Activated CD8-positive, alpha-beta memory T cell treated with anti-CD3 and anti-CD28 coated beads for 4 hours (primary cell): ENCODE data around the gene AEBP1.

ENCODE experiments used
- DNase-seq, 2 donors: peaks; one replicate each; pipeline ENCODE4 v3.0.0-alpha.2; 2020; ENCODE audit warnings: low read depth in 2 of 2

AEBP1 gene

DNA sequence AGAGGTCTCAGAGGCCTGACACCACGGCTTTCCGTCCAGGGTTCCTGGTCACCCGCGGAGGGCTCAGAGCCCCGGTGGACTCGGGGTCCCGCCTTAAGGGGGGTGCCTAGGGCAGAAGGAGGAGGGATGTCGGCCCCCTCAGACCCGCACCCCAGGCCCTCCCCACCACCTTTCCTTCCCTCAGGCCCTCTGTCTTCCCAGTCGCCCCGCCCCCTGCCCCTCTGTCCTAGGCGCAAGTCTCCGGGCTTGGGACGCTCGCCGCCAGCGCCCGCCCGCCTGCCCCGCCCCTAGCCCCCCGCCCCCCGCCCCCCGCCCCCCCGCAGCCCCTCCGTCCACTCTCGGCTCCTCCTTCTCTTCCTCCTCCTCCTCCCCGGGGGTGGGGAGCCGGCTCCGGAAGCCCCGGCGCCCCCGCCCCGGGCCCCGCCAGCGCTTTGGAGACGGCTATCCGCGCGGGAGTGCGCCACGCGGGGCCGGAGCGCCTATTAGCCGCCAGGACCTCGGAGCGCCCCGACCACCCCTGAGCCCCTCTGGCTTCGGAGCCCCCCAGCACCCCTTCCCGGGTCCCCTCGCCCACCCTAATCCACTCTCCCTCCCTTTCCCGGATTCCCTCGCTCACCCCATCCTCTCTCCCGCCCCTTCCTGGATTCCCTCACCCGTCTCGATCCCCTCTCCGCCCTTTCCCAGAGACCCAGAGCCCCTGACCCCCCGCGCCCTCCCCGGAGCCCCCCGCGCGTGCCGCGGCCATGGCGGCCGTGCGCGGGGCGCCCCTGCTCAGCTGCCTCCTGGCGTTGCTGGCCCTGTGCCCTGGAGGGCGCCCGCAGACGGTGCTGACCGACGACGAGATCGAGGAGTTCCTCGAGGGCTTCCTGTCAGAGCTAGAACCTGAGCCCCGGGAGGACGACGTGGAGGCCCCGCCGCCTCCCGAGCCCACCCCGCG is at the start of gene AEBP1:
AEBP1 (plus strand) TSS at position 423 of the 937 bp plus-strand sequence; CDS start at position 744, 321 bp downstream.
- DNase-seq: no peak

DNA sequence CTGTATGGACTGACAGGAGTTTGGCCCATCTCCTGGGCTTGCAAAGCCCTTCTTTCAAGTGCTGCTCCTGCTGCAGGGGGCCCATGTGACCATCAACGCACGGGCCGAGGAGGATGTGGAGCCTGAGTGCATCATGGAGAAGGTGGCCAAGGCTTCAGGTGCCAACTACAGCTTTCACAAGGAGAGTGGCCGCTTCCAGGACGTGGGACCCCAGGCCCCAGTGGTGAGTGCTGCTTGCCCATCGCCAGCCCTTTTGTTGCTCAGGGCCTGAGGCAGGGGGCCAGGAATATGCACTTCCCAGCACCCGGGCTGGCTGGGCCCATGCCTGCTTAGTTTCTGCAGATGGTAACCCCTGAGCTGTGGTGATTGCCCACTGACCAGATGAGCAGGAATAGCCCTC is 47.5 kb upstream of the AEBP1 start:
- DNase-seq: no peak

DNA sequence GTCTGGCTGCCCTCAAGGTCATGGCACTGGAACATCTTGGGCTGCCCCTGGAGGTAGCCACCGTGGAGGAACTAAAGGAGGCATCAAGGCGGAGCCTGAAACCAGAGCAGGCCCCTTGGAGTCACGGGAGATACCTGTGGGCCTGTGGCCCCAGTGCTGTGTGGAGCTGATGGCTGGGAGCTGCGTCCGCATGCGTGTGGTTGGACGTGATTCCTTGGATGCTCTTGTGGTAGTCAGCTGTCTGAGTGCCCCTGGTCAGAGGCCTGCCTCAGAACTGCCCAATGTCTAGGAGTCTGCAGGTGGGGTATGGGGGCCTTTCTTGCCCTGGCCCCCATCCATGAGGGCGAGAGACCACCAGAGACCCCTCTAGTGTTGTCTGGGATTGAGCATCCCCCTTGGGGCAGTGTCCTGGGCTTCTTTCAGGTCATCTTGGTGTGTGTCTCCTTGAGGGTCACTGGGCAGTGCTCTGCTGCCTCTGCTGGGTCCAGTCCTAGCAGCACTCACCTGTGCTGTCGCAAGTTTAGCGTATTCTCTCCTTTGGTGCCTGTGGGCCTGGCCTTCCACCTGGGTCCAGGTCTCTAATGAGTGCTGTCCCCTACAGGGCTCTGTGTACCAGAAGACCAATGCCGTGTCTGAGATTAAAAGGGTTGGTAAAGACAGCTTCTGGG is 46.8 kb upstream of the AEBP1 start:
- no peak for DNase-seq

DNA sequence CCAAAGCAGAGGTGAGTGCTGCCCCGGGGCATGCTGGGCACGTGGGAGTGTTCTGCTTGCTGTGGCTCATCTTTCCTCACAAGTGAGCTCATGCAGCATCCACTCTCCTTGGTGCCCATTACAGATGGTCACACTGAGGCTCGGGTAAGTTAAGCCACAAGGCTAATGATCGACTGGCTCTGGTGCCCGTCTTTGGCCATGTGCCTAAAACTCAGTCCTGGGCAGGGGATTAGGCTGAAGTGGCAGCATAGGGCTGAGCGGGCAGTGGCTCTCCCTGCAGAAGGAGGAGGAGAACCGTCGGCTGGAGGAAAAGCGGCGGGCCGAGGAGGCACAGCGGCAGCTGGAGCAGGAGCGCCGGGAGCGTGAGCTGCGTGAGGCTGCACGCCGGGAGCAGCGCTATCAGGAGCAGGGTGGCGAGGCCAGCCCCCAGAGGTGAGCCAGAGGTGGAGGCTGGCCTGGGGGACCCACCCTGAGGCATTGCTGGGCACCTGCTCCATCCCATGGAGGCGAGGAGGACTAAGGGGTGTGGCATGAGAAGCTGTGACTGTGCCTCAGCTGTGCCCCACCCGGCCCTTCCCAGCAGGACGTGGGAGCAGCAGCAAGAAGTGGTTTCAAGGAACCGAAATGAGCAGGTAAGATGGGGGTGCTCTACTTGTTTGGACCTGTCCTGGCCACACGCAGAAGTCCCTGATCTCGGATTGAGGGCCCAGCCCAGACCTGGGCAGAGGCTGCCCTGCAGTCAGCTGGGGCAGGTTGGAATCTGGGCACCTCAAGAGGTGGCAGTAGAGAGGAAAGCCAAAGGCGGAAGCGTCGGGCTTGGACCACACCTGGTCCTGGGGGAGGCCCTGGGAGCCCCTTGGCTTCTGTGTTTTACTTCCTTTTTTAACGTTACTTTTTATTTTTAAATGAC is 46.0 kb upstream of the AEBP1 start:
- no peak for DNase-seq

DNA sequence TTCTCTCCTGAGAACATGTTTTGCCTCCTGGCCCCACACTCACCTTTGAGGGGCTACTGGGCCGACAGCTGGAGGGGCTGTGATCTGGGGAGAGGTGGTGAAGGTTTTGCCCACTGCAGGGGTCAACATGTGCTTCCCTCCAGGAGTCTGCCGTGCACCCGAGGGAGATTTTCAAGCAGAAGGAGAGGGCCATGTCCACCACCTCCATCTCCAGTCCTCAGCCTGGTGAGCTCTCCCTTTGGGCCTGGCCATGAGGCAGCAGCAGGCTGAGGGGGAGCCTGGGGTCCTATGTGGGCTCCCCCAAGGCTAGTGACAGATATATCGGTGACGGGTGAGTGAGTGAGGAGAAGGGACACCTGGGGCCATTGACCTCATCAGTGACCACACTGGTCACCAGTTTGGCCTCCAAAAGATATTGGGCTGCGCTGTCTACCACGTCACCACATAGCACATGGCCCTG is 45.4 kb upstream of the AEBP1 start:
- DNase-seq: no peak

DNA sequence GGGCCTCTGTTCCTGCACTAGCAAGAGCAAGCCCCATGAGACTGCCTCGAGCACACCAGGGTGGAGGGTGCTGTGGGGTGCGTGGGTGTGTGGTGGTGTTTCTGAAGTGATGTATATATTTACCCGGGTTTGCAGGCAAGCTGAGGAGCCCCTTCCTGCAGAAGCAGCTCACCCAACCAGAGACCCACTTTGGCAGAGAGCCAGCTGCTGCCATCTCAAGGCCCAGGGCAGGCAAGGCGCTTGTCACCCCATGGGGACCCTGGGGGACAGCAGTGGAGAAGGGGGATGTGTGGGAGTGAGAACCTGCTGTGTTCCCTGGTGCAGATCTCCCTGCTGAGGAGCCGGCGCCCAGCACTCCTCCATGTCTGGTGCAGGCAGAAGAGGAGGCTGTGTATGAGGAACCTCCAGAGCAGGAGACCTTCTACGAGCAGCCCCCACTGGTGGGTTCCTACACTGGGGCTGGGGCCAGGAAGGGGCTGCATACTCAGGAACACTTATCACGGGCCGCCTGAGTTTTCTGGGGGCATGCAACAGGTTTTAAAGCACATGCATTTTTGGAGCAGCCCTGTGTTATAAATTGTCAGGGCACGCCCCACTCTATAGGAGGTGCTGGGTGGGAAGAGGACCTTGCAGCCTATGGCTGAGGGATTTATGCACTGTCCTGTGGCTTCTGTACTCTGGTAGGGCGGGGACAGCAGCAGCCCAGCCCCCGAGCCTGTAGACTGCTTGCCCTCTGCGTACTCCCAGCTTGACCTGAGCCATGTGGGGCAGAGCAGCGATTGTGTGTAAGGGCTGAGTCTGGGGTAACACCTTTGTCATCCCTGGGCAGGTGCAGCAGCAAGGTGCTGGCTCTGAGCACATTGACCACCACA is 44.7 kb upstream of the AEBP1 start:
- DNase-seq: no peak

DNA sequence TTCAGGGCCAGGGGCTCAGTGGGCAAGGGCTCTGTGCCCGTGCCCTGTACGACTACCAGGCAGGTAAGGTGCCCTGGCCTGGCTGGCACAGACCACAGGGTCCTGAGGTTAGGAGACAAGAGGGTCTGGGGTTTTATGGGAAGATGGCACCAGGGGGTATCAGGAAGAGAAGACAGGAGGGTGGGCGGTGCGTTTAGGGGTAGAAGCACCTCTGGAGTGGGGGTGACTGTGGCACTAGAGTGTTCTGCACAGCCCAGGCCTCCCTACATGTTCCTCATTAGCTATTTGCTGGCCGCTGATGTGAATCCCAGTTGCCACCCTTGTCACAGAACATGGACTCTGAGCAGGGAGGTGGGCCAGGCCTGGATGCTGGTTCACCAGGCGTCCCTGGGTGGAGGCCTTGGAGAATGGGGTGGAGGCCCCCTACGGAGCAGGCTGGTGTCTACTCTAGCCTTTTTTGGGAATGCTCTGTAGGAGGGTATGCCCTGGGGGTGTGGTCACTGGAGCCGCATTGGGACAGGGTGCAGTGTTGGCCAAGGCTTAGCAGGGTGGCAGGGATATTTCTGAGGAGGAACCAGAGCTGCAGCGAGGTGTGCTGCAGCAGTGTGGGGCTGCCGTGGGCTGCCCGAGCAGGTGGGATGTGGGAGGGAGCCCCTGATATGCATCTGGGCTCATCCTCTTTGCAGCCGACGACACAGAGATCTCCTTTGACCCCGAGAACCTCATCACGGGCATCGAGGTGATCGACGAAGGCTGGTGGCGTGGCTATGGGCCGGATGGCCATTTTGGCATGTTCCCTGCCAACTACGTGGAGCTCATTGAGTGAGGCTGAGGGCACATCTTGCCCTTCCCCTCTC is 43.8 kb upstream of the AEBP1 start:
- no peak for DNase-seq

DNA sequence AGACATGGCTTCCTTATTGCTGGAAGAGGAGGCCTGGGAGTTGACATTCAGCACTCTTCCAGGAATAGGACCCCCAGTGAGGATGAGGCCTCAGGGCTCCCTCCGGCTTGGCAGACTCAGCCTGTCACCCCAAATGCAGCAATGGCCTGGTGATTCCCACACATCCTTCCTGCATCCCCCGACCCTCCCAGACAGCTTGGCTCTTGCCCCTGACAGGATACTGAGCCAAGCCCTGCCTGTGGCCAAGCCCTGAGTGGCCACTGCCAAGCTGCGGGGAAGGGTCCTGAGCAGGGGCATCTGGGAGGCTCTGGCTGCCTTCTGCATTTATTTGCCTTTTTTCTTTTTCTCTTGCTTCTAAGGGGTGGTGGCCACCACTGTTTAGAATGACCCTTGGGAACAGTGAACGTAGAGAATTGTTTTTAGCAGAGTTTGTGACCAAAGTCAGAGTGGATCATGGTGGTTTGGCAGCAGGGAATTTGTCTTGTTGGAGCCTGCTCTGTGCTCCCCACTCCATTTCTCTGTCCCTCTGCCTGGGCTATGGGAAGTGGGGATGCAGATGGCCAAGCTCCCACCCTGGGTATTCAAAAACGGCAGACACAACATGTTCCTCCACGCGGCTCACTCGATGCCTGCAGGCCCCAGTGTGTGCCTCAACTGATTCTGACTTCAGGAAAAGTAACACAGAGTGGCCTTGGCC is 43.0 kb upstream of the AEBP1 start:
- no peak for DNase-seq

DNA sequence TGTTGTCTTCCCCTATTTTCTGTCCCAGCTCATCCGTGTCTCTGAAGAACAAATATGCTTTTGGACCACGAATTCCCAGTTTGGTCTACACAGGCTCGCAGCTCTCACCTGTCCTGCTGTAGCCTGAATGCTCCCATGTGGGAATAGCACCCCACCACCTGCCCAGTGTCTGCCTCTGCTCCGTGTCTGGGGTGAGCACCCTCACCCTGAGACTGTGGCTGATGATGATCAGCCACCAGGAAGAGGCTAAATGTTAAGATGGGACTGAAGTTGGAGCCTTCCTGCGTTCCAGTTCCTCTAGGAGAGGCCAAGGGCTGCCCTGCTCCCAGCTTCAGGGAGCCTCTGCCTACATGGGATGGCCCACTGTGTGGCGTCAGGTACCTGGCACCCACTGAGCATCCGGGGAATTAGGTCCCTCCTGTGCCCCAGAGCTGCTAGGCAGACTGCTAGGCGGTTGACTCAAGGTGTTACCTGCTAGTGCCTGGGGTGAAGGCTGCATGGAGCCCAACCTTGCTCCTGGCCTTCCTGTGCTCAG is 42.4 kb upstream of the AEBP1 start:
- DNase-seq: no peak

DNA sequence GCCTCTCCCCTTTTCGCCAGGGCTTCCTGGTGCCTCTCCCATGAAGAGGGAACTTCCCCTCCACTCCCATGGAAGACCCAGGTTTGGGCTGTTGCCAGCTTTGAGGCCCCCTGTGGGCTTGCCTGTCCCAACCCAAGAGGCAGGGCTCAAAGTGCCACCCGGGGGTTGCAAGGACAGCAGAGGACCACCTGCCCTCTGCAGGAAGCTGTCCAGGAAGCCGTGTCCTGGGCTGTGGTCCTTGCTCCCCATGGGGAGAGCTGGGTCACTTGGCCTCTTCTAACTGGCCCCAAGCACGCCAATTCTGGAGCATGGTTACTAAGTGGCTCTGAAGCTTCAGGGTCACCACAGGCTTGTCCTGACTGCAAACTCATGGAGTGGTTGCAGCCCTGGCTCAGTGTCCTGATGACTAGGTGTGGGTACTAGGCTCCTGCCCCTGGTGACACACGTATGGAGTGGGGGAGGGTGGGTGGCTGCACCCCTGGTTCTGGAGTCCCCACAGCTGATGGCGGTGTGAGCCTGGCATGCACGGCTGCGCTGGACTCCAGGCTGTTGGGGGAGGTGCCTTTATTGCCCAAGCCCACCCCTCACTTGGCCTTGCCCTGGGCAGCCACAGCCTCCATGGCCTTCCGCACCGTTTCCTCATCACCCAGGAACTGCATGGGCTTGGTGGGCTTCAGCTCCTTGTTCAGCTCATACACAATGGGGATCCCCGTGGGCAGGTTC is 41.8 kb upstream of the AEBP1 start:
- no peak for DNase-seq

DNA sequence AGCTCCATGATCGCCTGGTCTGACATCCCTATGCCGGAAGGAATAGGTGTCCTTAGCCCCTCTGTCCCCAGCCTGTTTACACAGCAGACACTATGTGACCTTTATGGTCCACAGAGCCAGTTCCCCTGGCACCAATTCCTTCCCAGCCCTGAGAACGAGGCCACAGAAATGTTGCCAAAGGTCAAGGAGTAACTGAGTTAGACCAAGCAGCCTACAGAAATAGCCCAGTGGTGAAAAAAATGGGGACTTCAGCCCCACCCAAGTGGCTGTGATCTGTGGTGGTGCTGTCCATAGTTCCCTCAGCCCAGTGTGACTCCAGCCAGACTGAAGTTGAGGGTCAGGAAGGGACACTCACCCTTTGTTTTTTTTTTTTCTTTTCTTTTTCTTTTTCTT is 41.2 kb upstream of the AEBP1 start:
- no peak for DNase-seq

DNA sequence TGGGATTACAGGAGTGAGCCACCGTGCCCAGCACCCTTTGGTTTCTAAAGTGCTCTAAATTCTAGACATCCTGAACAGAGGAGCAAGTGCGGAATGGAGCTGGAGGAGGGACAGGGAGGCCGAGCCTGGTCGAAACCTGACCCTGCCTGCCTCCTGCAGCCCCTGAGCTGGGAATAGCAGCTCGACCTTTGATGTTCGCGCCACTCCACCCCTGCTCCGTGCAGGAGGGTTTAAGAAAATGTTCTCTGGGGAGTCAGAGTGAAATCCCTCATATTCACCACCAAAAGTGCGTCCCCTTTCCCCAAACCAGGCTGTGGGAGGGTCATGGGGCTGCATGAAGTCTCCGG is 40.6 kb upstream of the AEBP1 start:
- DNase-seq: no peak

DNA sequence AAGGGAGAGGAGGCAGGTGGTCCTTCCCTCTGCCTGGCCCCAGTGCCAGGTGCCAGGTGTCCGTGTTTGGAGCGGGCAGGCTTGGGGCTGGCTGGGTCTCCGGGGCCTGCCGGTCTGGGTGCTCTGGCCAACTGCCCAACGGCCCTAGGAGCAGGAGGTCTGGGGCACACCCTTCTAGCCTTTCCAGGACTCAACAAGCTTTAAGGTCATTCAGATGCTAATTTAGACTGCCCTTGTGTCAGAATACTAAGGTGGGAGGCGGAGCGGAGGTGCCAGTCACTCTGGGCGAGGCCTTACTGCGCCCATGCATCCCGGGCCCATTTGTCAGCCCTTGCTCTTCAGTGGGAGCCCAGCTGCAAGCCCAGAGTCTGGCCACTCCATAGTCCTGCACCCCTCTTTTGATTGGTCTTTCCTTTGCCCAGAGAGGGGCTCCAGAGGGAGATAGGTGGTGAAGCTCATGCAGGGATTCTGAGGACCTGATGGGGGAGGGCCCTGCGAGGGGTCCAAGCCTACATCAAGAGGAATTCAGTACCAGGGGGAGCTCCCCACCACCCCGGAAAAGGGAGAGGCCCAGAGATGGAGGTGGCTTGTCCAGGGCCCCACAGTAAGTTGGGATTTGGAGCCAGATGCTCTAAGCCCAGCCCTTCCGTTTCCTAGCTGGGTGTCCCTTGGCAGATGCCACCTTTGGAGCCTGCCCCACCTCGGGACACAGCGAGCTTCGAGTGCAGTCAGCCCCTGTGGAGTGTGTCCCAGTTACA is 40.1 kb upstream of the AEBP1 start:
- DNase-seq: no peak

DNA sequence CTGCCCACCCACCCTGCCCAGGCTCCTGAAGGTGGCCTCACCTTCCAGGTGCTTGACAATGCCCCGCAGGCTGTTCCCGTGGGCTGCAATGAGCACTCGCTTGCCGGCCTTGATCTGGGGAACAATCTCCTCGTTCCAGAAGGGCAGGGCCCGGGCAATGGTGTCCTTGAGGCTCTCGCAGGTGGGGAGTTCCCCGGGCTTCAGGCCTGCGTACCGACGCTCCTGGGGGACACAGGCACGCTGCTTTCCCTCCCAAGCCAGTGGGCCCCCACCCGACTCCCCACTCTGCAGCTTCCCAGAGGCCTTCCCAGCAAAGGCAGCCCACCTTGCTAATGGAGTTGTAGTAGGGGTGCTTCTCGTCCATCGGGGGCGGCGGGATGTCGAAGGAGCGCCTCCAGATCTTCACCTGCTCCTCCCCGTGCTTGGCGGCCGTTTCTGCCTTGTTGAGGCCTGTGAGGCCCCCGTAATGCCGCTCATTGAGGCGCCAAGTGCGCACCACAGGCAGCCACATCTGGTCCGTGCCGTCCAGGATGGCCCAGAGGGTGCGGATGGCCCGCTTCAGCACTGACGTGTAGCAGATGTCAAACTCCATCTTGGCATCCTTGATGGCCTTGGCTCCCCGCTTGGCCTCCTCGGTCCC is 39.2 kb upstream of the AEBP1 start:
- DNase-seq: no peak

DNA sequence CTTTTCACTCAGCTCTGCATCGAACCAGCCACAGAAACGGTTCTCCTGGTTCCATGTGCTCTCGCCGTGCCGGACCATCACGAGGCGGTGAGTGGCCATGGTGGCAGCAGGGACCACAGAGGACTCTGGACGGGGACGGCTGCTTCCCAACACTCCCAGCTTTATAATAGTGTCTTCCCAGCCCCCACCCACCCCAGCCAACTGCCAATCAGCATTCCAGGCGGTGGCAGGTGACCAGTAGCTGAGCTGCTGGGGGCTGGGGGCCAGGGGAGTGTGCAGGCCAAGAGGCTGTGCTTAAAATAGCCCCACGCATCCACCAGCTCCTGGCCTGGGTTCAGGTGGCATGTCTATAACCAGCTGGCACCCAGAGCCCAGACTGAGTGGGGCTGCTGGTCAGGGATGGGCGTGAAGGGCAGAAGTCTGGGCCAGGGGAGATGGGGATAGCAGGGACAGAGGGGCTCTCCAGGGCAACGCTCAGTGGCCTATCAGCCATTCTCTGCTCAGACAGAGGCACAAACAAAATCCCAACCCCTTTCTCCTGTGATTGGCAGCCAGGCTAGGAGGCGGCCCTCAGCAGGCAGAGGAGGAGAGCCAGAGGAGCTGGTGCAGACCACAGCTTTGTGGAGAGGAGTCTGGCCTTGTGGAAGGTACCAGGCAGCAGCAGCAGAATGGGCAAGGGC is 38.6 kb upstream of the AEBP1 start, which contains the start of gene PGAM2:
PGAM2 (minus strand) TSS at position 137 of the 680 bp plus-strand sequence; CDS start at position 99, 38 bp downstream.
- no peak for DNase-seq

DNA sequence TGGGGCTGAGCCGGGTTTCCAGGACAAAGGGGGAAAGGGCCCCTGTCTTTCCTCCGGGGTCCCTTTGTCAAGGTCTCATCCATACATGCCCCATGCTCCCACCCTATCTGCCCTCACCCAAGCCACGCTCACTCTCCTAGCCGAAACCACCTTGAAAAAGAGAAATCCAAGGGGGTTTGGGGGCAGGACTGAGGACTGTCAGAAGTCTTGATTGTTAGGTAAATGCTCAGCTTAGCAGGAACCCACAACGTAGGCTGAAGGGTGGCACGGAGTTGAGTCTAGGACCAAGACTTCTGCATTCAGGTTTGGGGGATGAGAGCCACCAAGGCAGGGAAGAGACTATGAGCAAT is 38.1 kb upstream of the AEBP1 start:
- no peak for DNase-seq
